ENCODE data around the gene PTTG1IP.
A peak's percentile ranks its signal among the peaks of the same experiment; 100 is the strongest.
"Not testable (repeated sequence)": the region's sequence is repeated elsewhere in the genome, so short reads cannot be mapped to it uniquely, and the experiment has no call there.

The PTTG1IP gene

DNA sequence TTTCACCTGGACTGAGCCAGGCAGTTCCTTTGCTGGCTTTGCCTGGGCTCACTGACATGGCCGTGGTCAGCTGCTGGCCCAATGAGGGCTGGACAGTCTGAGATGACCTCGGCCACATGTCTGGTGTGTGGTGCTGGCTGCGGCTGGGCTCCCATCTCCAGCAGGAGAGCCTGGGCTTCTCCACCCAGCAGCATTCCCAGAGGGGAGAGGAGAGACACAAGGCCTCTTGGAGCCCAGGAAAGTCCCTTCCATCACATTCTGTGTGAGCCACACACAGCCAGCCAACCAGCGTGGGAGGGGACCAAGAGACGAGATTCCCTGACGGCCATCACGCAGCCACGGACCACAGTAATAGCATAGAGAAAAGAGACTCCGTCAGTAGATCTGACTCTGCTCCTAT lies 34.5 kb downstream of the PTTG1IP start:
- DNase-seq: no peak

DNA sequence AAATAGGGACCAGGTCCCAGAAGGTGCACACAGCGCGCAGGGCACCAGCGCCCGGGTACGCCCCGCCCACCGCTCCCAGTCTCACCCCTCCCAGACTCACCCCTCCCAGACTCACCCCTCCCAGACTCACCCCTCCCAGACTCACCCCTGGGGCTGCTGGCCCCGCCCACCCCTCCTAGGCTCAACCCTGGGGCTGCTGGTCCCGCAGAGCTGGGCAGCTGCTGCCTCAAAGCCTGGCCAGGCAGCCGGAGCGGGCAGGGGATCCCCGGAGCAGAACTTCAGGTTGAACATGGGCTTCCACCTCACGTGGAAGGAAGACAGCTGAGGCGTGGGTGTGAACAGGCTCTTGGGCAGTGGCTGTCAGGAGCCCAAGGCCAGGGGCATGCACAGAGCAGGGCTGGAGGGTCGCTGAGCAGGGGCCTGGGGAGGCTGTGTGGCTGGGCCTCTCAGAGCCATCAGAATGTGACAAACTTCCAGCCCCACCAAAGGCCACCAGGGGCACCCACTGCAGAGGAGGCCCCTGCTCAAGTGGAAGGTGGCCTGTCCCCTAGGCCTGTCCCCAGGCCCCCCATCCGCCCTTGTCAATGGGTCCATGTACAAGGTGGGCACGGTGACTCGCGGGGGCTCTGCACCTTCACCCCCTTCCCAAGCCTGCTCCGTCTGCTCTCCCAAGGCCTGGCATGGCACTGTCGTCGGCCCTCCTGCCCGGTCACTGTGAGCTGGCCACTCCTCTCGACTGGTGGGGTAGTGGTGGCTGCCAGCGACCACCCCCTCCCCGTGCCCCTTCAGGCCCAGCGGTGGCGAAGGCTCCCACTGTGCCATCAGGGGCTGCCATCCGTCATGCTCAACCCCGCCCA lies 35.2 kb downstream of the PTTG1IP start:
- peak; percentile 71 for DNase-seq

GRCh38 chr21:44837537-44837936 lies 36.0 kb downstream of the PTTG1IP start:
- peak; percentile 71 for DNase-seq

DNA sequence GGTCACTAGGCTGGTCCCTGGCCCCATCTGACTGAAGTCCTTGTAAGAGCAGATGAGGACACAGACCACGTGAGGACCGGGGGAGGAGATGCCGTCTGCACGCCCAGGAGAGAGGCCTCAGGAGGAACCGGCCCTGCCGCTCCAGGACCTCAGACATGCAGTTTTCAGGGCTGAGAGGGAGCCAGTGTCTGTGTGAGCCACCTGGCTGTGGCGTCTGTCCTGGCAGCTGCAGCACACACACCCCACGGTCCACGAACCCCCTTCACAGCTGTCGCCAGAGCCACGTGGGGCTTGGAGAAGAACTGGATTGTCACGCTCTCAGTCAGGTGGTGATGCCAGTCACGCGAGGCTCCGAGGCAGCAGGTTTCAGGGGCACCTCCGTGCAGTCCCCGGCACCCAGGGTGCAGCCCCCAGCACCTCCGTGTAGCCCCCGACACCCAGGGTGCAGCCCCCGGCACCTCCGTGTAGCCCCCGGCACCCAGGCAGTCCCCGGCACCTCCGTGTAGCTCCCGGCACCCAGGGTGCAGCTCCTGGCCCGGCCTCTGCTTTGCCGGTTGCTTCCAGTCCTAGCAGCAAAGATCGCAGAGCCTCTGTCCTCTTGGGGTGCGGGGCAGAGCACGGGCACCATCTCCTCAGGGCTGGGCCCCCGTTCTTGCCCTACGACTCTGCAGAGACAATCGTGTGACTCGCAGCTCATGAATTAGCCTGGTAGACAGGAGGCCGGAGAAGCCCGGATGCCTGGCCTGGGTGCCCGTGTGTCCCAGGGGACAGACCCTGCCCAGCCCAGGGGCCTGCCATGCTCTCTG lies 36.6 kb downstream of the PTTG1IP start:
- DNase-seq: peak; percentile 85

GRCh38 chr21:44836349-44836665 lies 37.2 kb downstream of the PTTG1IP start:
- DNase-seq: no peak

DNA sequence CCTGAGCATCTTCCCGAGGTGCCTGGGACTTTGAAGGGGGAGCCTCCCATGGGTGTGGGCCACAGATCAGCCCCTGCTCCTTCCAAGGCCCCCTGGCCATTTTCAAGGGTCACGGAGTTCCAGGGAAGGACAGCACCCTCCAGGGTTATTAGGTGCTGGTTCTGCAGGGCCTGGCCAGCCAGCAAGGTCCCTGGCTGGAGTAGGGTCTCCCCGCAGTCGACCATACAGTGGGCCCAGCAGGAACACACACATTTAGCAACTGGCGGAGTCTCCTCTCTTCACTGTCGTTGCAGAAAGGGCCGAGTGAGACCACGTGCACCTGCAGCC lies 37.9 kb downstream of the PTTG1IP start:
- DNase-seq: no peak

DNA sequence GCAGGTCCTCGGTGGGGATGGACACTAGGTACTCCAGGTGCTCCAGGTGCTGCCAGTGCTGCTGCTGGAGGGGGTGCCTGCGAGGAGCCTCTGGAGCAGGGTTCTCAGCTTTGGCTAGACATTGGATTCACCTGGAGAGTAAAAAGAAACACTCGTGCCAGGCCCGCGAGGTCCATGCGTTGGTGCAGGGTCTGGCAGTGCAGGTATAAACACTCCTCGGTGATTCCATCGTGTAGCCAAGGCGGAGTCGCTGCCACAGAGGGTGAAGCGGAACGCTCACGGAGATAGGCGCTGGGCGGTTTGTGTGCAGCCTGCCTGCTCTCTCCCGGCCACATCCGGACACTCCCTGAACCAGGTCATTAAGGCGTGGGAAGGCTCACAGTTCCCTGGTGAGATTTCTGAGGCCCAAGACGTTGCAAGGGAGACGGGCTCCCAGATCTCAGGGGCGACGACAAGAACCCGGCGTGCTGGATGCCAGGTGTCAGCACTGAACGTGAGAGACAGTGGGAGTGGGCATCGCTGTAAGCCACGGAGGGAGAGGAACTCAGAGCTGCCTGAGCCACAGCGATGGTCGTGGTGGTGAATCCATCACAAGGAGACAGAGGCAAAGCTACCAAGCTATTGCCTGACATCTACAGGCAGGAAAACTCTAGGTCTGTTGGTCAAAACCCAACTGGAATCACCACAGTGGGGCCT lies 38.4 kb downstream of the PTTG1IP start:
- DNase-seq: no peak

DNA sequence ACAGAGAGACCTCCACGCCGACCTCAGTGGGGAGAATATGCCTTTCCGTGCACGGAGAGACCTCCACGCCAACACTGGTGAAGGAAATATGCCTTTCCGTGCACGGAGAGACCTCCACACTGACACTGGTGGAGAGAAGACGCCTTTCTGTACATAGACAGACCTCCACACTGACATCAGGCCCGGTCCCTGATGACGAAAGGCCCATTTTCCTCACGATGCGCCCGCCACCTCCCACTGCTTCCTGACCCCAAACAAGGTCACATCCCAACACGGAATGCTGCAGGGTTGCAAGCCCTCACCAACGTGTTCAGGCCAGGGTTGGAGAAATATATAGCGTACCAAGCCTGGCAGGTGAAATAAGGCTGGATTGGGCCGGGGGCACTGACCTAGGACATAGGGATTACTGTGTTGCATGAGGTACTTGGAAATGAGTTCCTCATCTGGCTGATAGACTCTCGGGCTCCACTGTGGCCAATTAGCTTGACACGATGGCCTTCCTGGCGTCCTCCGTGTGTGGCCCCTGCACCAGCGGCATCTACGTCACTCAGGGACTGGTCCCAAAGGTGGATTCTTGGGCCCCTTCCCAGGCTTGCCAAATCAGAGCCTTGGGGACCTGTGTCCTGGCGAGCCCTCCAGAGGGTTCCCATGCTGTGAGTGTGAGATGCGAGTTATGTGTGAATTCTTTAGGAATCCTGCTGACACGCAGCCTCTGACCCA lies 39.1 kb downstream of the PTTG1IP start:
- DNase-seq: no peak

DNA sequence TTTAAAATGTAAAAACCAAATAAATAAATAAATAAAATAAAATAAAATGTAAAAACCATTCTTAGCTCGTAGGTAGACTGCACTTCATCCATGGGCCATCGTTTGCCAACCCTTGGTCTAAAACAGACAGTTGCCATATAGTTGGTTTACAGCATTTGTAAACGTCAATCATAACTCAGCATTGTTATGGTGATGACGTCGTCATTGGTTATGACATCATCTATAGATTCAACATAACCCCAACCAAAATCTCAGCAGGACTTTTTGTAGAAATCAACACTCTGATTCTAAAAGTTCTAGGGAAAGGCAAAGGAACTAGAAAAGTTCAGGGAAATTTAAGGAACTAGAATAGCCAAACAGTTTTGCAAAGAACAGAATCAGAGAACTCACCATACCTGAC lies 39.8 kb downstream of the PTTG1IP start:
- no peak for DNase-seq

GRCh38 chr21:44832516-44833255 lies 40.8 kb downstream of the PTTG1IP start:
- not testable (repeated sequence) for DNase-seq

- DNase-seq: no peak
These were observed 42.1 kb downstream of the PTTG1IP start for GRCh38 chr21:44831227-44831860.

DNA sequence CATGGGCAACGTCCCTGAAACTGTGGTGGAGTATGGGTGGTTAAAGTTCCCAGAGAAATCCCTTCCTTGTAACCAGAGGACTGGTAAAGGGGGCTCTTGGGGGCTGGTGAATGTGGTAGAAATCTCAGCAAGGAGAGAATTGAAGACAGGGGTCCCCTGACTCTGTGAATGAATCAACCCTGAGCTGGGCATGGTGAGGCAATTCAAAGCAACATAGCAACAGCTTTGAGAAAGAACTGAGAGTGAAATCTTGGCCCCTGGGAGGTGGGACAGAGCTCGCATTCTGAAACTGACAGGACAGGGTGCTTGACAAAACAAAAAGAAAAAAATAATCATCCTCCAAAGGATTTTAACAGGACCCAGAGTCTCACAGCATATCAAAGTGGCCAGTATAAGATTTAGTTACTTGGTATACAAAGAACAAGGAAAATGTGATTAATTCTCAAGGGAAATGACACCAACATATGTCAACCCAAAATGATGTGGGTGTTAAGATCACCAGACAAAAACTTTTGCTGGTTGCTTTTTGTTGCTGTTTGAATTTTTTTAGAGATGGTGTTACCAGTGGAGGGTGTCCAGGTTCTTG lies 43.9 kb downstream of the PTTG1IP start:
- DNase-seq: no peak

DNA sequence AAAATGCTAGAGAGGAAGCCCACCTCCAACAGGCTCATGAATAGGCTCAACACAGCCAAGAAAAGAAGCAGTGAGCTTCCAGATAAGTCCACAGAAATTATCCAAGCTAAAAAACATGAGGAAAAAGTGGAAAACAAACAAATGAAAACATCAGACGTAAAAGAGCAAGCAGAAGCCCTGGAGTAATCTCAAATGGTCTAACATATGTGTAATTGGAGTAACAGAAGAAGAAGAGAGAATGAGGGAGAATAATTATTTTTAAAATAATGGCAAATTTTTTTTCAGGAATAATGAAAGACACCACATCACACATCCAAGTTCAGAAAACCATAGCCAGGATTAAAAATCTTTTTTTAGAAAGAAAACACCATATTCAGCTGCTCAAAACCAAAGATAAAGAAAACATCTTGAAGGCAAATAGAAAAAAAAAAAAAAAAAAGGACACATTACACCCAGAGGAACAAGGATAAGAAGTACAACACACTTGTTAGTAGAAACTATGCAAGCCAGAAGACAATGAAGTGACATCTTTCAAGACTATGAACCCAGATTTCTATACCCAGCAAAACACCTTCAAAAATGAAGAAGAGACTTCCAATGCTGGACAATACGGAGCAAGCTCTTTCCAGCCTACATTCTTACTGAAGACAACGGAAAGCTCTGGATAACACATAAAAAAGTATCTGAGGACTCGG lies 45.0 kb downstream of the PTTG1IP start:
- no peak for DNase-seq

GRCh38 chr21:44823179-44823660 lies 50.3 kb downstream of the PTTG1IP start:
- no peak for DNase-seq

GRCh38 chr21:44822484-44823178 lies 50.9 kb downstream of the PTTG1IP start:
- no peak for DNase-seq

GRCh38 chr21:44820851-44821250 lies 52.6 kb downstream of the PTTG1IP start:
- no peak for DNase-seq

- DNase-seq: no peak
These were observed 53.9 kb downstream of the PTTG1IP start for GRCh38 chr21:44819283-44820243.

DNA sequence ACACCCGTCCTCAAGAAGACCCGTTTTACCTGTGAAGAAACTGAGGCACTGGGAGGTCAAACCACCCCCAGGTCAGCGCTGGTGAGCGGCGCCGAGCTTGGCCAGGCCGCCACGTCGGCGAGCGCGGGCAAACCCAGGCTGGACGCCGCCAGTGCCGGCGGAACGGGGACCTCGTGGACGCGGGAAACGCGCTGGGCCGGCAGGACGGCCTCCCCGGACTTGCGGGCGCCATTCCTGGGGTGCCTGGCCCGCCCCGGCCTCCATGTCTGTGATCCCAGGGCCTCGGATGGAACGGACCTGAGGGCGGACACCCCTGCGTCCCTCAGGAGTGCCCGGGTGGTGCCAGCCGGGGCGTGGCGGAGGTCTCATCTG lies 54.9 kb downstream of the PTTG1IP start:
- no peak for DNase-seq
